Activated naive CD8-positive, alpha-beta T cell treated with anti-CD3 and anti-CD28 coated beads, Interleukin-2, amount 50 U/mL, for 16 hours (primary cell): ENCODE measurements around the gene ACOT6.
"Not testable (repeated sequence)": the region's sequence is repeated elsewhere in the genome, so short reads cannot be mapped to it uniquely, and the experiment has no call there.

ENCODE experiments used
- DNase-seq: peaks from one replicate; pipeline ENCODE4 v3.0.0-alpha.2; 2020; ENCODE audit warnings: low read depth, low spot score

The ACOT6 gene

GRCh38 chr14:73612339-73613045, at the start of gene ACOT6:
ACOT6 (plus strand) TSS chr14:73612517; CDS start chr14:73612572, 55 bp downstream.
- peak; percentile 22 for DNase-seq

GRCh38 chr14:73562696-73563095, 49.6 kb upstream of the ACOT6 start:
- not testable (repeated sequence) for DNase-seq

- DNase-seq, result not testable (repeated sequence)
Measured at GRCh38 chr14:73566431-73566830, 45.9 kb upstream of the ACOT6 start.

GRCh38 chr14:73566935-73567334, 45.4 kb upstream of the ACOT6 start:
- not testable (repeated sequence) for DNase-seq

GRCh38 chr14:73567358-73567757, 45.0 kb upstream of the ACOT6 start:
- DNase-seq, result no peak

GRCh38 chr14:73567951-73568885, 44.1 kb upstream of the ACOT6 start:
- DNase-seq, result no peak

- DNase-seq, result not testable (repeated sequence)
Measured at GRCh38 chr14:73568886-73569184, 43.5 kb upstream of the ACOT6 start.

- DNase-seq, result peak; percentile 64
Measured at GRCh38 chr14:73569185-73569958, 42.9 kb upstream of the ACOT6 start, which contains the start of gene ACOT2. ACOT2 (plus strand) TSS chr14:73569213; CDS start chr14:73569241, 28 bp downstream.

GRCh38 chr14:73570913-73571312, 41.4 kb upstream of the ACOT6 start:
- DNase-seq, result peak; percentile 30

- not testable (repeated sequence) for DNase-seq
Measured at GRCh38 chr14:73573034-73573433, 39.3 kb upstream of the ACOT6 start.

GRCh38 chr14:73573740-73574139, 38.6 kb upstream of the ACOT6 start:
- DNase-seq, result not testable (repeated sequence)

- not testable (repeated sequence) for DNase-seq
Measured at GRCh38 chr14:73574251-73574650, 38.1 kb upstream of the ACOT6 start.

- no peak for DNase-seq
Measured at GRCh38 chr14:73576391-73576790, 35.9 kb upstream of the ACOT6 start.

GRCh38 chr14:73577214-73577613, 35.1 kb upstream of the ACOT6 start:
- not testable (repeated sequence) for DNase-seq

GRCh38 chr14:73582102-73582979, 30.0 kb upstream of the ACOT6 start:
- DNase-seq, result not testable (repeated sequence)

- DNase-seq, result no peak
Measured at GRCh38 chr14:73588695-73589094, 23.6 kb upstream of the ACOT6 start.

- DNase-seq, result no peak
Measured at GRCh38 chr14:73589116-73589515, 23.2 kb upstream of the ACOT6 start.

GRCh38 chr14:73590673-73591004, 21.7 kb upstream of the ACOT6 start:
- not testable (repeated sequence) for DNase-seq

- DNase-seq, result no peak
Measured at GRCh38 chr14:73591690-73592449, 20.4 kb upstream of the ACOT6 start, which contains the start of gene ACOT4. ACOT4 (plus strand) TSS chr14:73591873; CDS start chr14:73591960, 87 bp downstream.

GRCh38 chr14:73594491-73594890, 17.8 kb upstream of the ACOT6 start:
- DNase-seq, result no peak
